T1000 (cell line): Measurements from ENCODE around the gene LEMD2.

Experiments
- DNase-seq: peaks from one replicate; lab custom pipeline; 2025; ENCODE audit warnings: mixed read lengths; lab: John Stamatoyannopoulos, UW

Gene LEMD2

GRCh38 chr6:33738153-33738552, 50.8 kb downstream of the LEMD2 start:
- no peak for DNase-seq

- DNase-seq, result no peak
Observed at GRCh38 chr6:33737267-33738026, 51.5 kb downstream of the LEMD2 start.

GRCh38 chr6:33735216-33735615, 53.7 kb downstream of the LEMD2 start:
- no peak for DNase-seq

- no peak for DNase-seq
Observed at GRCh38 chr6:33733709-33734007, 55.3 kb downstream of the LEMD2 start.

- DNase-seq, result no peak
Observed at GRCh38 chr6:33732817-33733708, 55.9 kb downstream of the LEMD2 start.

- DNase-seq, result no peak
Observed at GRCh38 chr6:33732385-33732784, 56.5 kb downstream of the LEMD2 start.

GRCh38 chr6:33731751-33732282, 57.1 kb downstream of the LEMD2 start:
- DNase-seq, result no peak

- DNase-seq, result no peak
Observed at GRCh38 chr6:33731035-33731434, 57.9 kb downstream of the LEMD2 start.

- no peak for DNase-seq
Observed at GRCh38 chr6:33730611-33731010, 58.3 kb downstream of the LEMD2 start.

- no peak for DNase-seq
Observed at GRCh38 chr6:33729059-33729458, 59.9 kb downstream of the LEMD2 start.

GRCh38 chr6:33728438-33728837, 60.5 kb downstream of the LEMD2 start:
- no peak for DNase-seq

- DNase-seq, result no peak
Observed at GRCh38 chr6:33727932-33728331, 61.0 kb downstream of the LEMD2 start.

- DNase-seq, result no peak
Observed at GRCh38 chr6:33727126-33727525, 61.8 kb downstream of the LEMD2 start.

GRCh38 chr6:33726696-33727095, 62.2 kb downstream of the LEMD2 start:
- no peak for DNase-seq

GRCh38 chr6:33725891-33726673, 62.8 kb downstream of the LEMD2 start:
- no peak for DNase-seq

GRCh38 chr6:33725222-33725621, 63.7 kb downstream of the LEMD2 start:
- DNase-seq, result no peak

- no peak for DNase-seq
Observed at GRCh38 chr6:33724102-33725023, 64.6 kb downstream of the LEMD2 start.

GRCh38 chr6:33723371-33724085, 65.4 kb downstream of the LEMD2 start:
- no peak for DNase-seq

GRCh38 chr6:33722103-33722623, 66.8 kb downstream of the LEMD2 start:
- no peak for DNase-seq

GRCh38 chr6:33721508-33721907, 67.4 kb downstream of the LEMD2 start:
- DNase-seq, result no peak
